Measurements from ENCODE around the gene OSBPL8.

DNA sequence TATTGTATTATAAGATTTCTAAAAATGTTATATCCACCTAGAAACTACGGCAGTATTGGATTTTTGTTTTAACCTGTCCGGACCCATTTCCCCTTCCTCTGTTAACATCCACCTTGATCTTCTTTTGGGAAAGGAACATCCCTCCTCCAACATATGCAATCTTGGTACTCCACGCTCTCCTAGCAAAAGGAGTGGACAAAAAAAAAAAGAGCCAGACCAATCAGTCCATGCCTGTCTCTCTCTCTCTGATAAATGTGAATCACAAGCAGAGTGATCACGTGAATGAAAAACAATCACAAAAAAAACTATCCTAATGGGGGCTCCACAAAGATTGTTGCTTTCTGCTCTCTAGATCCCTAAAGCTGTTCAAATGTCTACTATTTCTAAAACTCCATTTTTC lies 27.1 kb downstream of the OSBPL8 start:
- TF ChIP-seq ZNF274 (IDR thresholded peaks at IDR 0.05; ENCODE audit: low read depth, low read length) (no peak), YY1 (IDR thresholded peaks at IDR 0.05; ENCODE audit: insufficient read depth, insufficient read length) (no peak), SUZ12 (IDR thresholded peaks at IDR 0.05; ENCODE audit: extremely low read depth, insufficient read depth, insufficient read length) (no peak)
